SU-DHL-6 (cell line): ENCODE measurements around the gene CYTH4.

Experiments used
- CTCF ChIP-seq: fragments of 200-600 bp; sonication (generic); IDR thresholded peaks from one replicate; pipeline ENCODE4 v1.5.1; 2017; ENCODE audit warnings: antibody characterized with exemption, mild to moderate bottlenecking, low read length, moderate library complexity; ENCODE audit not compliant: insufficient read depth, poor library complexity, severe bottlenecking
- EZH2phosphoT487 ChIP-seq: fragments of 200-600 bp; sonication (generic), shearing (Covaris generic); conservative IDR thresholded peaks from 2 replicates; pipeline ENCODE4 v1.6.1; 2018; ENCODE audit warnings: mild to moderate bottlenecking, antibody characterized with exemption, low read length, moderate library complexity, mixed read lengths

- no peak for TF ChIP-seq CTCF
- no peak for TF ChIP-seq EZH2phosphoT487
These were observed 13.0 kb downstream of the CYTH4 start for GRCh38 chr22:37295213-37295886.
